ENCODE results near the gene MYBPH. TPM values are rescaled to one million over a fixed set of nuclear protein-coding genes. Genes with fewer than 3 reads are reported as not detected.
A peak's percentile ranks its signal among the peaks of the same experiment; 100 is the strongest.

Gene MYBPH
- total and polyA plus RNA-seq, 7 donors = not detected

DNA sequence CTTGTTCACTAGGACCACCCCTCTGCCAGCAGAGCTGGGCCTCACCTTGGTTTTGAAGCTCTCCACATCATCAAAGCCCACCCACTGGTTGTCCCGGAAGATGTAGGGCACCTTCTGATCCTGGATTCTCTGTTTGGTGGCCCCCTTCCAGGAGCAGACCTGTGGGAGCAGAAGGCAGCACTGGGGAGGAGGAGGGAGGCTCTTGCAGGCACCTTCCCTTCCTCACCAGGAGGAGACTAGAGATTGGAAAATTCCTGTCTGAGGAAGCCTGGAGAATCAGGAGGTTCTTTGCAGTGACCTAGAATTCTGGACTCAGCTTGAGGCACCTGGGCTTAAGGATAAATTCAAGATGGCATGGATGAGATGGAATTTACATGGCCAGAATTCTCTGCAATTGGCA lies 43.5 kb upstream of the MYBPH start:
- WGBS, 2 donors = 79 to 82% methylated on average over 1 of the region's 1 CpG
- H3K36me3 ChIP-seq = no peaks in the 10 kb centered on the region
- DNase-seq = no peak
- intact Hi-C loops (cut with DNase I) = no loop called here
- H3K4me1 ChIP-seq = peaks cover 0 to 4% (median 2%) of the 10 kb centered on the region in 4 donors
- TF ChIP-seq POLR2AphosphoS5 (IDR thresholded peaks at IDR 0.05) (no peak), EP300 (IDR thresholded peaks at IDR 0.05) (no peak), POLR2A (IDR thresholded peaks at IDR 0.05) (no peak)
- TF ChIP-seq, protein P1, sequence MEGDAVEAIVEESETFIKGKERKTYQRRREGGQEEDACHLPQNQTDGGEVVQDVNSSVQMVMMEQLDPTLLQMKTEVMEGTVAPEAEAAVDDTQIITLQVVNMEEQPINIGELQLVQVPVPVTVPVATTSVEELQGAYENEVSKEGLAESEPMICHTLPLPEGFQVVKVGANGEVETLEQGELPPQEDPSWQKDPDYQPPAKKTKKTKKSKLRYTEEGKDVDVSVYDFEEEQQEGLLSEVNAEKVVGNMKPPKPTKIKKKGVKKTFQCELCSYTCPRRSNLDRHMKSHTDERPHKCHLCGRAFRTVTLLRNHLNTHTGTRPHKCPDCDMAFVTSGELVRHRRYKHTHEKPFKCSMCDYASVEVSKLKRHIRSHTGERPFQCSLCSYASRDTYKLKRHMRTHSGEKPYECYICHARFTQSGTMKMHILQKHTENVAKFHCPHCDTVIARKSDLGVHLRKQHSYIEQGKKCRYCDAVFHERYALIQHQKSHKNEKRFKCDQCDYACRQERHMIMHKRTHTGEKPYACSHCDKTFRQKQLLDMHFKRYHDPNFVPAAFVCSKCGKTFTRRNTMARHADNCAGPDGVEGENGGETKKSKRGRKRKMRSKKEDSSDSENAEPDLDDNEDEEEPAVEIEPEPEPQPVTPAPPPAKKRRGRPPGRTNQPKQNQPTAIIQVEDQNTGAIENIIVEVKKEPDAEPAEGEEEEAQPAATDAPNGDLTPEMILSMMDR (IDR thresholded peaks at IDR 0.05) = no peak
- peaks cover 0 to 11% (median 0%) of the 10 kb centered on the region in 3 donors for H3K27me3 ChIP-seq
- H3K4me3 ChIP-seq = no peak overlapping the region
- H3K9me3 ChIP-seq = no peaks in the 10 kb centered on the region
- no peak overlapping the region for H3K27ac ChIP-seq

DNA sequence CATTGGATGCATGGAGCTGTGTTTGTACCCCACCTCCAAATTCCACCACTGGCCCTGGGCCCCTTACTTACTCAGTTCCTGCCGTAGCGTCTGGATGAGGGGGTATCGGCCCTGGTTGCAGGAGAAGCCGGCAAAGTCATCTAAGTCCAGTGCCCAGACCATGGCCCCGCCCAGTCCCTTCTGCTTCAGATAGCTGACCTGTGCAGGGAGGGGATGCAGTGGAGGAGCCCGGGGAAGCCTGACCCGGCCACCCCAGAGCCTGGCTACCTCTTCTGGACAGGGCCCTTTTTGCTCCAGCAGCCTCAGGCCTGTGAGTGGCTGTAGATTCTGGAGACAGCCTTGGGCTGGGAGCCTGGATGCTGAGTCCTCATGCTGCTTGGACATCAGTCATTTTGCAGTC lies 42.0 kb upstream of the MYBPH start:
- no peak for TF ChIP-seq EP300 (IDR thresholded peaks at IDR 0.05)
- TF ChIP-seq POLR2A (IDR thresholded peaks at IDR 0.05) = no peak
- TF ChIP-seq, protein P1 (IDR thresholded peaks at IDR 0.05) = no peak
- TF ChIP-seq POLR2AphosphoS5 (IDR thresholded peaks at IDR 0.05) = no peak
- Histone ChIP-seq H3K4me1 (peaks cover 0 to 4% (median 2%) of the 10 kb centered on the region in 4 donors), H3K27me3 (peaks cover 0 to 11% (median 0%) of the 10 kb centered on the region in 3 donors), H3K4me3 (no peak overlapping the region), H3K27ac (no peak overlapping the region), H3K36me3 (no peaks in the 10 kb centered on the region), H3K9me3 (no peaks in the 10 kb centered on the region)
- intact Hi-C loops (cut with DNase I) = loop anchor here (2.0 kb wide), 1 partner anchor 99 kb away; no protein-coding TSS in a partner anchor
- no peak for DNase-seq
- 83 to 89% methylated on average over 7 of the region's 7 CpGs for whole genome bisulfite sequencing, 2 donors

DNA sequence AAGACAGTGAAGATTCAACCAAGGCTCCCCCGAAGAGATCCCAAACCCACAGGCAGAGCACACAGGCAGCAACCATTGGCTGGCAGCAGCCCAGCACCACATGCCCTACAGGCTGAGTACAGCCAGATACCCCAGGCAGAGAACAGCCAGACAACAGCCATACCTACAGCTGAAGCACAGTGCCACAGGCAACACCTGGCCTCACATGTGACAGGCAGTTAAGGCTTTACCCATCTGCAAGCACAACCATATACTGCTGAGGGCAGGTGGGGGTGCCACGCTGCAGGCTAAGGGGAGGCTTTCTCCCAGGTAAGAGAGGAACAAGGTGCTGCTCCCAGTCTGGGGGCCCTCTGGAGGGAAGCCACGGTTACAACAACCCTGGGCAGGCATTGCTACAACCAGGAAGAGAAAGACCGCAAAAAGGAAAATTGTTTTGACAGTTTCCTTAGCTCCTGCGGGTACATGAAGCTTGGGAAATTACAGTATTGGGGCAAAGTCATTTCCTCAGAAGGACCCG lies 41.6 kb upstream of the MYBPH start:
- H3K9me3 ChIP-seq = no peaks in the 10 kb centered on the region
- WGBS, 2 donors = 25 to 29% methylated on average over 6 of the region's 6 CpGs
- H3K4me3 ChIP-seq = no peak overlapping the region
- no peaks in the 10 kb centered on the region for H3K36me3 ChIP-seq
- peaks cover 0 to 4% (median 2%) of the 10 kb centered on the region in 4 donors for H3K4me1 ChIP-seq
- DNase-seq = no peak
- no peak for TF ChIP-seq POLR2AphosphoS5 (IDR thresholded peaks at IDR 0.05)
- TF ChIP-seq, protein P1 (IDR thresholded peaks at IDR 0.05) = no peak
- no peak for TF ChIP-seq EP300 (IDR thresholded peaks at IDR 0.05)
- no peak for TF ChIP-seq POLR2A (IDR thresholded peaks at IDR 0.05)
- H3K27me3 ChIP-seq = peaks cover 0 to 11% (median 0%) of the 10 kb centered on the region in 3 donors
- intact Hi-C loops (cut with DNase I) = loop anchor here (2.0 kb wide), 1 partner anchor 98 kb away; no protein-coding TSS in a partner anchor
- H3K27ac ChIP-seq = no peak overlapping the region

DNA sequence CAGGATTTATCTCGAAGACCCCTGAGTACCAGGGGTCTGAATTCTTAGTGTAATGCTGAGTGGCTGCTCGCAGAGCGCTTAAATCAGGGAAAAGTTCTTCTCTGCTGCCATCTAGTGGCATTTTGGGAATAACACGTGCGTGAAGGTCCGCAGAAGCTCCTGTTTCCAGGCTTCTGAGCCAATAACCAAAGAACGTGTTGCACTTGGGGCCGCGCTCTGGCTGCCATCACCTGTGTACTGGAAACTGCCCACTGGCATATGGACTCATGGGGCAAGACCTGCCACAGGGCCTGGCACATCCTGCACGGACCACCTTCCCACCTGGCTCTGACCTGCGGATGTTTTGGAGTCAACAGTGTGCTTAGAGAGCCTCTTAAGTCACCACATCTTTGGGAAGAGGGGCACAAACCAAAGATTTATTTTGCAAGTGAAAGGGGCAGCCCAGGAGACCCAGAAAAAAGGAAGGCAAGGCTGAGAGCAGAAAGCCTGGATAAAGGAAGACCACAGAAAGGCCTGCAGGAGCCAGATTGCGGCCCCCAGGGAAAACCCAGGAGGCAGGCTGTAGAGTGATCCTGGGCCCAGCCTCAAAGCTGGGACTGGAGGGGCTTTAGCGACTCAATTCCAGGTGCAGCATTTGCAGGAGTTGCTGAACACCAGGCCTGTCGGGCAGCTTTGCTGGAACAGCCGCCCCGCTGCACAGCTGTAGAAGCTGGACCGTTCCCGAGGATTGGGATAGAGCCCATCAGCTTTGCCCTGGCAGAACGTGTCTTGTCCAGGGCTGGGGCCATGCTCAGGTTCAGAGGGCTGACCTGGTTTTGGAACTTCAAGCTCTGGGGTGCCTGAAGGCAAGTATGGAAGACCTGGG lies 40.9 kb upstream of the MYBPH start:
- H3K36me3 ChIP-seq = no peaks in the 10 kb centered on the region
- H3K27me3 ChIP-seq = peaks cover 0 to 11% (median 0%) of the 10 kb centered on the region in 3 donors
- intact Hi-C loops (cut with DNase I) = loop anchor here (1.0 to 2.0 kb wide), 2 partner anchors 98 to 177 kb away; no protein-coding TSS in a partner anchor
- peaks cover 0 to 4% (median 2%) of the 10 kb centered on the region in 4 donors for H3K4me1 ChIP-seq
- DNase-seq = no peak
- WGBS, 2 donors = 36 to 39% methylated on average over 19 of the region's 19 CpGs
- H3K9me3 ChIP-seq = no peaks in the 10 kb centered on the region
- TF ChIP-seq EP300 (IDR thresholded peaks at IDR 0.05) (no peak), POLR2A (IDR thresholded peaks at IDR 0.05) (no peak), POLR2AphosphoS5 (IDR thresholded peaks at IDR 0.05) (no peak)
- TF ChIP-seq, protein P1 (IDR thresholded peaks at IDR 0.05) = peak; percentile 23 to 77 (median 62)
- H3K4me3 ChIP-seq = no peak overlapping the region
- no peak overlapping the region for H3K27ac ChIP-seq

All from sigmoid colon (tissue), 7 donors.